PFSK-1 (cell line): ENCODE results near the gene SPTBN4.

Source experiments
- POLR2AphosphoS5 ChIP-seq: IDR thresholded peaks from 2 replicates; pipeline ENCODE4 v1.6.1; 2012; ENCODE audit warnings: low read depth, mild to moderate bottlenecking, control low read depth, low read length, moderate library complexity
- TAF1 ChIP-seq: IDR thresholded peaks from 2 replicates; pipeline ENCODE4 v1.6.1; 2012; ENCODE audit warnings: low read length, control low read depth, borderline replicate concordance; ENCODE audit not compliant: insufficient read depth

- TF ChIP-seq POLR2AphosphoS5 (no peak), TAF1 (no peak)
These were observed 100.4 kb downstream of the SPTBN4 start for GRCh38 chr19:40567040-40567749.
